ENCODE data around the gene CEACAM21. TPM values are rescaled to one million over a fixed set of nuclear protein-coding genes. Genes with fewer than 3 reads are reported as not detected.

Gene CEACAM21
- total RNA-seq, 1 experiment from 2014 or later = 0.25 TPM

GRCh38 chr19:41615207-41615606 is 39.2 kb downstream of the CEACAM21 start:
- Histone ChIP-seq H3K27me3 (ENCODE audit: insufficient read depth, low read length) (peaks cover 37% of the 10 kb centered on the region), H3K4me3 (replicated peaks in 1 of 2; ENCODE audit: low read depth in 1 of 2, low read length in 2 of 2) (no peak overlapping the region), H3K4me1 (ENCODE audit: control insufficient read depth in 1 of 2, insufficient read depth in 2 of 2, low read length in 2 of 2) (no peaks in the 10 kb centered on the region), H3K79me2 (ENCODE audit: insufficient read depth, low read length) (no peaks in the 10 kb centered on the region), H3K27ac (ENCODE audit: low read depth, low read length) (no peak overlapping the region), H3K9ac (ENCODE audit: low read length) (no peak overlapping the region), H4K20me1 (ENCODE audit: insufficient read depth) (no peaks in the 10 kb centered on the region), H2AFZ (ENCODE audit: low read depth, low read length, poor library complexity, severe bottlenecking) (no peak overlapping the region), H3K36me3 (ENCODE audit: control insufficient read depth in 1 of 2, insufficient read depth in 2 of 2, low read length in 2 of 2) (no peaks in the 10 kb centered on the region), H3K9me3 (ENCODE audit: control insufficient read depth in 1 of 2, insufficient read depth in 1 of 2, low read depth in 1 of 2, low read length in 2 of 2) (no peaks in the 10 kb centered on the region), H3K4me2 (ENCODE audit: low read length) (no peak overlapping the region), H3K9me2 (ENCODE audit: insufficient read depth) (no peaks in the 10 kb centered on the region)
- BruUV-seq (replicated peaks) = no TSS peak
- no peak for DNase-seq (ENCODE audit: low read depth, low spot score)
- TF ChIP-seq MAX (IDR thresholded peaks at IDR 0.05) = no peak
- no peak for TF ChIP-seq ELF1 (IDR thresholded peaks at IDR 0.05; ENCODE audit: borderline replicate concordance, low read depth)
- ATAC-seq = no peak
- ChIA-PET CTCF (no interaction called here), RAD21 (ENCODE audit: low non-redundant PET in 1 of 2, low total read pairs in 2 of 2, uncharacterized antibody in 2 of 2, unreplicated experiment in 2 of 2) (no interaction called here), POLR2A (no interaction called here)
- intact Hi-C loops (cut with micrococcal nuclease) = no loop called here

- POLR2A ChIA-PET = no interaction called here
- Histone ChIP-seq H3K4me2 (ENCODE audit: low read length) (no peak overlapping the region), H3K9ac (ENCODE audit: low read length) (no peak overlapping the region), H3K27ac (ENCODE audit: low read depth, low read length) (no peak overlapping the region), H3K9me3 (ENCODE audit: control insufficient read depth in 1 of 2, insufficient read depth in 1 of 2, low read depth in 1 of 2, low read length in 2 of 2) (no peaks in the 10 kb centered on the region), H3K9me2 (ENCODE audit: insufficient read depth) (no peaks in the 10 kb centered on the region), H3K36me3 (ENCODE audit: control insufficient read depth in 1 of 2, insufficient read depth in 2 of 2, low read length in 2 of 2) (no peaks in the 10 kb centered on the region), H3K27me3 (ENCODE audit: insufficient read depth, low read length) (peaks cover 31% of the 10 kb centered on the region), H3K4me1 (ENCODE audit: control insufficient read depth in 1 of 2, insufficient read depth in 2 of 2, low read length in 2 of 2) (no peaks in the 10 kb centered on the region), H3K79me2 (ENCODE audit: insufficient read depth, low read length) (no peaks in the 10 kb centered on the region), H4K20me1 (ENCODE audit: insufficient read depth) (no peaks in the 10 kb centered on the region), H3K4me3 (replicated peaks in 1 of 2; ENCODE audit: low read depth in 1 of 2, low read length in 2 of 2) (no peak overlapping the region), H2AFZ (ENCODE audit: low read depth, low read length, poor library complexity, severe bottlenecking) (no peak overlapping the region)
- TF ChIP-seq REST (IDR thresholded peaks at IDR 0.05; ENCODE audit: low read depth) (peak; percentile 88), YY1 (IDR thresholded peaks at IDR 0.05; ENCODE audit: extremely low read depth, insufficient replicate concordance, low read depth, low read length) (no peak)
- CTCF ChIA-PET = no interaction called here
- RAD21 ChIA-PET (ENCODE audit: low non-redundant PET in 1 of 2, low total read pairs in 2 of 2, uncharacterized antibody in 2 of 2, unreplicated experiment in 2 of 2) = no interaction called here
- no TSS peak for BruUV-seq (replicated peaks)
- DNase-seq (ENCODE audit: low read depth, low spot score) (no peak), ATAC-seq (no peak)
- intact Hi-C loops (cut with micrococcal nuclease) = loop anchor here (2.0 kb wide), 1 partner anchor 26 kb away; no protein-coding TSS in a partner anchor
Observed at GRCh38 chr19:41616792-41617621, 41.0 kb downstream of the CEACAM21 start.
